Glutamatergic neuron (in vitro differentiated cells): ENCODE results near the gene ITGA1. TPM values are rescaled to one million over a fixed set of nuclear protein-coding genes. Genes with fewer than 3 reads are reported as not detected.

ENCODE experiments used
- DNase-seq: peaks from one replicate; pipeline ENCODE4 v3.0.0; 2022
- H3K27ac Mint-ChIP-seq: one replicate; pipeline ENCODE4 v1.8.0; 2020; ENCODE audit warnings: mild to moderate bottlenecking, mixed read lengths, inconsistent platforms; ENCODE audit not compliant: unreplicated experiment
- H3K27me3 Mint-ChIP-seq: one replicate; pipeline ENCODE4 v1.8.0; 2020; ENCODE audit warnings: mild to moderate bottlenecking, moderate library complexity, mixed read lengths, inconsistent platforms; ENCODE audit not compliant: unreplicated experiment
- H3K36me3 Mint-ChIP-seq: one replicate; pipeline ENCODE4 v1.8.0; 2020; ENCODE audit warnings: mild to moderate bottlenecking, mixed read lengths, inconsistent platforms; ENCODE audit not compliant: unreplicated experiment
- H3K4me1 Mint-ChIP-seq: one replicate; pipeline ENCODE4 v1.8.0; 2020; ENCODE audit warnings: mild to moderate bottlenecking, low read depth, mixed read lengths, inconsistent platforms; ENCODE audit not compliant: unreplicated experiment
- H3K4me3 Mint-ChIP-seq: one replicate; pipeline ENCODE4 v1.8.0; 2020; ENCODE audit warnings: mild to moderate bottlenecking, mixed read lengths, inconsistent platforms; ENCODE audit not compliant: unreplicated experiment
- H3K9me3 Mint-ChIP-seq: one replicate; pipeline ENCODE4 v1.8.0; 2020; ENCODE audit warnings: mild to moderate bottlenecking, moderate library complexity, mixed read lengths, inconsistent platforms; ENCODE audit not compliant: unreplicated experiment
- total RNA-seq: library from RNA; stranded (reverse); fragmentation: NEBNext Ultra II Directional; extraction: Animal tissue kit (Norgen Biotek cat#: 25700); gene quantifications from one replicate; pipeline ENCODE4 v1.2.1, GENCODE V29; 2021; ENCODE audit not compliant: unreplicated experiment
- TF ChIP-seq, protein P1 (sequence below): fragments of 200-600 bp; sonication (generic); IDR thresholded peaks from one replicate; pipeline ENCODE4 v1.5.0; 2021; ENCODE audit not compliant: partially characterized antibody, unreplicated experiment

The ITGA1 gene
- total RNA-seq, 1 donor from 2014 or later = 0.96 TPM

DNA sequence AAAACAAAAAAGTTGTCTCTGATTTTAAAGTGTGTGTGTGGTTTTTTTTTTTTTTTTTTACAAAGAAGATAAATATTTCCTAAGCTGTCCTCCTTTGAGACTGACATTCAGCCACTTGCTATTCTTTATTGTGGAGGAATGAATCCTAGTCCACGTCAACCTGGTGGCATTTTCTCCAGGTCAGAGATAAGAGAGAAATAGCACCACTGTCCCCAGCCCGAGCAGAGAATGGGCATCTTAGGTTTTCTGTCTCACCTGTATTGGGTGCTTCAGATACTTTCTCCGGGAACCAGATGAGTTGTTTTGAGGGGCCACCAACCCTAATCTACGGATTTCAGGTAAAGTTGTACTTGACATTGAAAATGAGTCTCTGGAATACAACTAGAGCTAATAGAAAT, 202.8 kb downstream of the ITGA1 start:
- TF ChIP-seq, protein P1, sequence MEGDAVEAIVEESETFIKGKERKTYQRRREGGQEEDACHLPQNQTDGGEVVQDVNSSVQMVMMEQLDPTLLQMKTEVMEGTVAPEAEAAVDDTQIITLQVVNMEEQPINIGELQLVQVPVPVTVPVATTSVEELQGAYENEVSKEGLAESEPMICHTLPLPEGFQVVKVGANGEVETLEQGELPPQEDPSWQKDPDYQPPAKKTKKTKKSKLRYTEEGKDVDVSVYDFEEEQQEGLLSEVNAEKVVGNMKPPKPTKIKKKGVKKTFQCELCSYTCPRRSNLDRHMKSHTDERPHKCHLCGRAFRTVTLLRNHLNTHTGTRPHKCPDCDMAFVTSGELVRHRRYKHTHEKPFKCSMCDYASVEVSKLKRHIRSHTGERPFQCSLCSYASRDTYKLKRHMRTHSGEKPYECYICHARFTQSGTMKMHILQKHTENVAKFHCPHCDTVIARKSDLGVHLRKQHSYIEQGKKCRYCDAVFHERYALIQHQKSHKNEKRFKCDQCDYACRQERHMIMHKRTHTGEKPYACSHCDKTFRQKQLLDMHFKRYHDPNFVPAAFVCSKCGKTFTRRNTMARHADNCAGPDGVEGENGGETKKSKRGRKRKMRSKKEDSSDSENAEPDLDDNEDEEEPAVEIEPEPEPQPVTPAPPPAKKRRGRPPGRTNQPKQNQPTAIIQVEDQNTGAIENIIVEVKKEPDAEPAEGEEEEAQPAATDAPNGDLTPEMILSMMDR = no peak
- no peak overlapping the region for H3K27ac Mint-ChIP-seq
- H3K4me1 Mint-ChIP-seq = no peaks in the 10 kb centered on the region
- peaks cover 4% of the 10 kb centered on the region for H3K36me3 Mint-ChIP-seq
- no peak overlapping the region for H3K4me3 Mint-ChIP-seq
- H3K9me3 Mint-ChIP-seq = no peaks in the 10 kb centered on the region
- no peak for DNase-seq
- peaks cover 3% of the 10 kb centered on the region for H3K27me3 Mint-ChIP-seq

DNA sequence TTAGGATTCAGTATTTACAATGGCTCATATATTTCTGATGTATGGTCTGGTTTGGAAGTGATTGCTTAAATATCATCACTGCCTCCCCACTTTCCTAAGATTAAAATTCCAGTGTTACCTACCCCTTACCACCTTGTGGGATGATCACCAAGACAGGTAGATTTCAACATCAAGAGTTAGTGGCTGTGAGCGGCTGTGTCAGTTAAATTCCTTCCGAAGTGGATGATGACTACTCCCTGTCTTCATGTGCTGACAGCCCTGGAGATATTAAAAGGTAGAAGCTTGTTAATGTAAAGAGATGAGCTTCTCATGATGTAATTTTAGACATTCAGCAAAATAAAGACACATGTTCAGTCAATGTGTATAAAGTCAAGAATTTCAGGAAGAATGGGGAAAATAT, 205.7 kb downstream of the ITGA1 start:
- TF ChIP-seq, protein P1 = no peak
- no peak overlapping the region for H3K4me3 Mint-ChIP-seq
- H3K27me3 Mint-ChIP-seq = peaks cover 2% of the 10 kb centered on the region
- no peaks in the 10 kb centered on the region for H3K4me1 Mint-ChIP-seq
- H3K27ac Mint-ChIP-seq = no peak overlapping the region
- H3K36me3 Mint-ChIP-seq = no peaks in the 10 kb centered on the region
- H3K9me3 Mint-ChIP-seq = no peaks in the 10 kb centered on the region
- no peak for DNase-seq

DNA sequence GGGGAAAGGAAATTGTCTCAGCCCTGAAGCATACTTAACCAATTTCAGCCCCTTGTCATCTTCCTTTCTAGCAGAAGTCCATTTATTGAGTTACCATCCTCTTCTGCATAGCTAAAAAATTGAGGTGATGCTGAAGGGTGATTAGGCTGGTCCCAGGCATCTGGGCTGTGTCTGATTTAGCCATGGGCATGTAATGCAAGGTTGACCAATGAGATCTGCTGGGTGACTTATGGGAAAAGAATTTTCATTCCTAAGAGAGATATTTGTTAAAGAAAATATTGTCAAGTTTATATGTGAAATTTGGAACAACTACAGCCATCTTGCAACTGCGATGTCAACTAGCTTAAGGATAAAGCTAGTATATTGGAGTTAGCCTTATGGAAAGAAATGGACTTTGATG, 206.6 kb downstream of the ITGA1 start:
- TF ChIP-seq, protein P1 = no peak
- no peaks in the 10 kb centered on the region for H3K27me3 Mint-ChIP-seq
- H3K4me1 Mint-ChIP-seq = no peaks in the 10 kb centered on the region
- no peak overlapping the region for H3K4me3 Mint-ChIP-seq
- no peaks in the 10 kb centered on the region for H3K9me3 Mint-ChIP-seq
- no peak overlapping the region for H3K27ac Mint-ChIP-seq
- no peaks in the 10 kb centered on the region for H3K36me3 Mint-ChIP-seq
- no peak for DNase-seq

DNA sequence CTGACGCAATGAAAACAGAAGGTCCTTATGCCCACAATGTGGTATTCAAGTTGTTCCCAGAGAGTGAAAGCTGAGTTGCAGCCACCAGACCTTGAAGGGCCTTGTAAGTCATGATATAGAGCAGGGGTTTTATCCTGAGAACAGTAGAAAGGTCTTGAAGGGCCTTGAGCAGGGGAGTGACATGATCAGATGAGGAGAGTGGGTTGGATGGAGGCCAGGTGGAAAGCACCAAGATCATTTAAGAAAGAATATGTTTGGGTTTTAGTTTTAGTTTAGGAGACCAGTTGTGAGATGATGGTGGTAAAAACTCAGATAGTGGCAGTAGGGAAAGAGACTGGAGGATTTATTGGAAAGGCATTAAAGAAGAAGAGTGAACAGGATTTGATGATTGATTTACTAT, 207.4 kb downstream of the ITGA1 start:
- Mint-ChIP-seq H3K27me3 (no peaks in the 10 kb centered on the region), H3K4me3 (no peak overlapping the region), H3K36me3 (no peaks in the 10 kb centered on the region), H3K4me1 (no peaks in the 10 kb centered on the region), H3K27ac (no peak overlapping the region), H3K9me3 (no peaks in the 10 kb centered on the region)
- no peak for DNase-seq
- TF ChIP-seq, protein P1 = no peak

DNA sequence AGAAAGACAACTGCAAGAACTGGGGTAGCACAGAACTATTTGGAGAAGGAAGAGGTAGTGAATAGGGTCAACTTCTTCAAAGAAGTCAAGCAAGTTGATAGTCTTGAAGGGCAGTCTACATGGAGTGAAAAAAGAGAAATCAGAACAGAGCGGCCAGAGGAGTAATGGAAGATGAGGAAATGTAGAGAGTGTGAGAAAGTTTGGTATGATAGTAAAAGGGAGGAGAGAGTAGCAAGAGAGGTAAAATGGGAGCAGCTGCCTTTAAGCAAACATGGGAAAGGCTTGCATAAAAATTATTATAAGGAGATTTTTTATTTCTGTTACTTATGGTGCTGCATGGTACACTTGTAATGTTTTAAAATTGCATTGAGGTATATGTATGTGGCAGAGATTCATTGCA, 208.2 kb downstream of the ITGA1 start:
- no peak for DNase-seq
- H3K27ac Mint-ChIP-seq = no peak overlapping the region
- no peaks in the 10 kb centered on the region for H3K27me3 Mint-ChIP-seq
- H3K9me3 Mint-ChIP-seq = no peaks in the 10 kb centered on the region
- TF ChIP-seq, protein P1 = no peak
- H3K36me3 Mint-ChIP-seq = no peaks in the 10 kb centered on the region
- no peaks in the 10 kb centered on the region for H3K4me1 Mint-ChIP-seq
- H3K4me3 Mint-ChIP-seq = no peak overlapping the region
